ENCODE results near the gene SIX1. TPM values are rescaled to one million over a fixed set of nuclear protein-coding genes. Genes with fewer than 3 reads are reported as not detected.

Gene SIX1
- total and polyA plus RNA-seq, 2 of the 13 experiments (the other 11 are each of a cell fraction or from before 2014, with no cell fraction given): 1.7 to 6.5 TPM

- CTCF ChIA-PET (ENCODE audit: low intra/inter-chr PET ratio, low total read pairs): no interaction called here
- H3K79me2 ChIP-seq (ENCODE audit: insufficient read depth, low read length): no peaks in the 10 kb centered on the region
- peak overlapping the region; percentile 32 for H3K4me2 ChIP-seq (ENCODE audit: low read depth, low read length)
- POLR2A ChIA-PET: no interaction called here
- peak overlapping the region in 1 of 3 experiments; percentile 7; a peak in 1 of 6 replicates for H3K4me3 ChIP-seq (replicated peaks in 1 of 3; ENCODE audit: insufficient read depth in 1 of 3, low read depth in 2 of 3, low read length in 3 of 3)
- 15% methylated on average over 2 of the region's 2 CpGs for WGBS (ENCODE audit: low lambda C conversion rate)
- peak overlapping the region; percentile 81 for H2AFZ ChIP-seq (ENCODE audit: low read length)
- H3K9ac ChIP-seq (ENCODE audit: insufficient read depth, low read depth, low read length): no peak overlapping the region
- intact Hi-C loops (cut with micrococcal nuclease; ENCODE audit: unreplicated experiment) (no loop called here), in situ Hi-C loops (cut with HindIII; ENCODE audit: extremely low pct_ligation_motif_present, low pct_unique_long_range_greater_than_20kb) (no loop called here)
- no peaks in the 10 kb centered on the region for H3K9me3 ChIP-seq (ENCODE audit: low read length)
- H3K27me3 ChIP-seq (ENCODE audit: control insufficient read depth in 1 of 2, insufficient read depth in 2 of 2, low read length in 2 of 2): no peaks in the 10 kb centered on the region
- H3K27ac ChIP-seq (ENCODE audit: extremely low read length, insufficient read depth, low read length): no peak overlapping the region
- peak; percentile 18 for DNase-seq (ENCODE audit: low spot score)
- H3K36me3 ChIP-seq (replicated peaks in 1 of 2; ENCODE audit: control insufficient read depth in 1 of 2, insufficient read depth in 2 of 2, low read length in 2 of 2): no peaks in the 10 kb centered on the region
- peaks cover 36% of the 10 kb centered on the region for H3K4me1 ChIP-seq (ENCODE audit: insufficient read depth, low read length)
- peak; percentile 71 for ATAC-seq
- no peak for FAIRE-seq
- H4K20me1 ChIP-seq (ENCODE audit: insufficient read depth, low read length): no peaks in the 10 kb centered on the region
- TF ChIP-seq ZNF564 (CRISPR knock-in tag; IDR thresholded peaks at IDR 0.05): no peak
- BruUV-seq (replicated peaks): no TSS peak
Observed at GRCh38 chr14:60684203-60684602, 34.9 kb upstream of the SIX1 start.

- in situ Hi-C loops (cut with HindIII; ENCODE audit: extremely low pct_ligation_motif_present, low pct_unique_long_range_greater_than_20kb) (no loop called here), intact Hi-C loops (cut with micrococcal nuclease; ENCODE audit: unreplicated experiment) (no loop called here)
- Histone ChIP-seq H3K9ac (ENCODE audit: insufficient read depth, low read depth, low read length) (no peak overlapping the region), H3K79me2 (ENCODE audit: insufficient read depth, low read length) (no peaks in the 10 kb centered on the region), H2AFZ (ENCODE audit: low read length) (no peak overlapping the region), H3K4me3 (replicated peaks in 1 of 3; ENCODE audit: insufficient read depth in 1 of 3, low read depth in 2 of 3, low read length in 3 of 3) (no peak overlapping the region), H4K20me1 (ENCODE audit: insufficient read depth, low read length) (no peaks in the 10 kb centered on the region), H3K9me3 (ENCODE audit: low read length) (no peaks in the 10 kb centered on the region), H3K27ac (ENCODE audit: extremely low read length, insufficient read depth, low read length) (no peak overlapping the region), H3K4me1 (ENCODE audit: insufficient read depth, low read length) (peaks cover 12% of the 10 kb centered on the region; the same call in 1 of the 2 replicates), H3K4me2 (ENCODE audit: low read depth, low read length) (no peak overlapping the region), H3K36me3 (replicated peaks in 1 of 2; ENCODE audit: control insufficient read depth in 1 of 2, insufficient read depth in 2 of 2, low read length in 2 of 2) (no peaks in the 10 kb centered on the region), H3K27me3 (ENCODE audit: control insufficient read depth in 1 of 2, insufficient read depth in 2 of 2, low read length in 2 of 2) (no peaks in the 10 kb centered on the region)
- DNase-seq (ENCODE audit: low spot score): no peak
- POLR2A ChIA-PET: no interaction called here
- CTCF ChIA-PET (ENCODE audit: low intra/inter-chr PET ratio, low total read pairs): no interaction called here
- no TSS peak for BruUV-seq (replicated peaks)
- no peak for ATAC-seq
- no peak for FAIRE-seq
- TF ChIP-seq FOSL2 (CRISPR knock-in tag; IDR thresholded peaks at IDR 0.05) (no peak), RERE (CRISPR knock-in tag; IDR thresholded peaks at IDR 0.05; ENCODE audit: low read depth) (no peak), RNF219 (CRISPR knock-in tag; IDR thresholded peaks at IDR 0.05) (no peak), ATF2 (CRISPR knock-in tag; IDR thresholded peaks at IDR 0.05) (no peak), RELA (CRISPR knock-in tag; IDR thresholded peaks at IDR 0.05) (no peak), RAD51 (IDR thresholded peaks at IDR 0.05; ENCODE audit: borderline replicate concordance) (no peak), ZSCAN29 (CRISPR knock-in tag; conservative IDR thresholded peaks at IDR 0.05) (no peak), CREB3 (CRISPR knock-in tag; IDR thresholded peaks at IDR 0.05) (no peak)
Observed at GRCh38 chr14:60681271-60681670, 32.0 kb upstream of the SIX1 start.
